ENCODE measurements around the gene SLC22A31.
A peak's percentile ranks its signal among the peaks of the same experiment; 100 is the strongest.

The SLC22A31 gene

GRCh38 chr16:89157778-89158177 lies 42.6 kb downstream of the SLC22A31 start:
- in situ Hi-C loops (cut with HindIII; ENCODE audit: low pct_ligation_motif_present, low pct_unique_long_range_greater_than_20kb, low sequenced_read_pairs), result no loop called here
- DNase-seq, result no peak

- DNase-seq, result no peak
- in situ Hi-C loops (cut with HindIII; ENCODE audit: low pct_ligation_motif_present, low pct_unique_long_range_greater_than_20kb, low sequenced_read_pairs), result no loop called here
Measured at GRCh38 chr16:89156740-89157645, 43.3 kb downstream of the SLC22A31 start.

- no peak for DNase-seq
- in situ Hi-C loops (cut with HindIII; ENCODE audit: low pct_ligation_motif_present, low pct_unique_long_range_greater_than_20kb, low sequenced_read_pairs), result no loop called here
Measured at GRCh38 chr16:89155851-89156739, 44.2 kb downstream of the SLC22A31 start.

- in situ Hi-C loops (cut with HindIII; ENCODE audit: low pct_ligation_motif_present, low pct_unique_long_range_greater_than_20kb, low sequenced_read_pairs), result no loop called here
- DNase-seq, result no peak
Measured at GRCh38 chr16:89155184-89155679, 45.1 kb downstream of the SLC22A31 start.

- no peak for DNase-seq
- in situ Hi-C loops (cut with HindIII; ENCODE audit: low pct_ligation_motif_present, low pct_unique_long_range_greater_than_20kb, low sequenced_read_pairs), result no loop called here
Measured at GRCh38 chr16:89154390-89155183, 45.8 kb downstream of the SLC22A31 start.

- DNase-seq, result no peak
- in situ Hi-C loops (cut with HindIII; ENCODE audit: low pct_ligation_motif_present, low pct_unique_long_range_greater_than_20kb, low sequenced_read_pairs), result no loop called here
Measured at GRCh38 chr16:89153848-89154271, 46.5 kb downstream of the SLC22A31 start.

GRCh38 chr16:89152831-89153700 lies 47.3 kb downstream of the SLC22A31 start:
- in situ Hi-C loops (cut with HindIII; ENCODE audit: low pct_ligation_motif_present, low pct_unique_long_range_greater_than_20kb, low sequenced_read_pairs), result no loop called here

GRCh38 chr16:89150981-89151380 lies 49.4 kb downstream of the SLC22A31 start:
- no peak for DNase-seq
- in situ Hi-C loops (cut with HindIII; ENCODE audit: low pct_ligation_motif_present, low pct_unique_long_range_greater_than_20kb, low sequenced_read_pairs), result no loop called here

More at GRCh38 chr16:89152831-89153700, 47.3 kb downstream of the SLC22A31 start:
- DNase-seq, result no peak

- DNase-seq, result no peak
- in situ Hi-C loops (cut with HindIII; ENCODE audit: low pct_ligation_motif_present, low pct_unique_long_range_greater_than_20kb, low sequenced_read_pairs), result no loop called here
Measured at GRCh38 chr16:89150090-89150835, 50.1 kb downstream of the SLC22A31 start.

- peak; percentile 15 for DNase-seq
- in situ Hi-C loops (cut with HindIII; ENCODE audit: low pct_ligation_motif_present, low pct_unique_long_range_greater_than_20kb, low sequenced_read_pairs), result no loop called here
Measured at GRCh38 chr16:89149386-89149785, 51.0 kb downstream of the SLC22A31 start.

GRCh38 chr16:89147085-89147817 lies 53.1 kb downstream of the SLC22A31 start:
- DNase-seq, result no peak
- in situ Hi-C loops (cut with HindIII; ENCODE audit: low pct_ligation_motif_present, low pct_unique_long_range_greater_than_20kb, low sequenced_read_pairs), result no loop called here

- in situ Hi-C loops (cut with HindIII; ENCODE audit: low pct_ligation_motif_present, low pct_unique_long_range_greater_than_20kb, low sequenced_read_pairs), result no loop called here
- no peak for DNase-seq
Measured at GRCh38 chr16:89146211-89147005, 53.9 kb downstream of the SLC22A31 start.

All from ACHN (cell line).